Natural killer cell (primary cell): Measurements from ENCODE around the gene MAST2. TPM values are rescaled to one million over a fixed set of nuclear protein-coding genes. Genes with fewer than 3 reads are reported as not detected.

Experiments used
- ATAC-seq, 3 donors: fragments of 150-1000 bp in 2 of 3; fragments of 200-7000 bp in 1 of 3; cut with Tn5 transposase; 1 replicate in 1 of 3; 2 replicates in 2 of 3; pipeline ENCODE4 v1.10.0; 2021; ENCODE audit warnings: mild to moderate bottlenecking in 2 of 3, moderate library complexity in 2 of 3
- DNase-seq, 2 donors: peaks; one replicate each; pipeline versions ENCODE4 v3.0.0 to v3.0.0-alpha.2; 2013 to 2021; ENCODE audit warnings: mixed read lengths in 1 of 2
- H3K27ac ChIP-seq: one replicate; pipeline ENCODE4 v1.5.1; 2013; ENCODE audit warnings: mild to moderate bottlenecking, low read length
- H3K27me3 ChIP-seq: one replicate; pipeline ENCODE4 v1.6.1; 2013; ENCODE audit warnings: low read length; ENCODE audit not compliant: control insufficient read depth, insufficient read depth
- H3K36me3 ChIP-seq: one replicate; pipeline ENCODE4 v1.6.1; 2013; ENCODE audit warnings: low read length; ENCODE audit not compliant: control insufficient read depth, insufficient read depth
- H3K4me1 ChIP-seq: one replicate; pipeline ENCODE4 v1.6.1; 2013; ENCODE audit warnings: low read length; ENCODE audit not compliant: control insufficient read depth, insufficient read depth
- H3K4me3 ChIP-seq: one replicate; pipeline ENCODE4 v1.5.1; 2013; ENCODE audit warnings: low read length
- H3K9me3 ChIP-seq: one replicate; pipeline ENCODE4 v1.6.1; 2013; ENCODE audit warnings: low read length; ENCODE audit not compliant: control insufficient read depth, insufficient read depth
- H3K27ac Mint-ChIP-seq, 2 donors: one replicate each; pipeline ENCODE4 v1.8.0; 2022; ENCODE audit warnings: mild to moderate bottlenecking in 2 of 2, mixed read lengths in 2 of 2, moderate library complexity in 1 of 2
- H3K27me3 Mint-ChIP-seq, 2 donors: one replicate each; pipeline ENCODE4 v1.8.0; 2022; ENCODE audit warnings: low read depth in 2 of 2, mixed read lengths in 2 of 2
- H3K36me3 Mint-ChIP-seq: one replicate; pipeline ENCODE4 v1.8.0; 2022; ENCODE audit warnings: mixed read lengths
- H3K4me1 Mint-ChIP-seq, 2 donors: one replicate each; pipeline ENCODE4 v1.8.0; 2022; ENCODE audit warnings: mixed read lengths in 2 of 2
- H3K4me3 Mint-ChIP-seq: one replicate; pipeline ENCODE4 v1.8.0; 2022; ENCODE audit warnings: mild to moderate bottlenecking, moderate library complexity, mixed read lengths
- H3K9me3 Mint-ChIP-seq, 2 donors: one replicate each; pipeline ENCODE4 v1.8.0; 2022; ENCODE audit warnings: mixed read lengths in 2 of 2
- CTCF ChIP-seq: fragments of 200-600 bp; IDR thresholded peaks from one replicate; pipeline ENCODE4 v1.8.0; 2022; ENCODE audit warnings: antibody characterized with exemption
- WGBS: methylation state at CpG from one replicate; pipeline ENCODE4 v1.1.7; 2013; ENCODE audit warnings: missing lambda C conversion rate; ENCODE audit not compliant: insufficient coverage; 5-methylcytosine and 5-hydroxymethylcytosine counted together
- intact Hi-C: fragments of 100-400 bp; cut with micrococcal nuclease; formaldehyde crosslinking; loops from one replicate; pipeline ENCODE4 v1.14.2; 2022
- total RNA-seq, 4 donors: library from RNA; stranded (reverse); fragments of 120-200 nt in 1 of 4; gene quantifications; one replicate each; pipeline versions ENCODE4 v1.2.3 to v1.2.4, GENCODE V29; 2013 to 2022

Gene MAST2
- total RNA-seq, 3 donors from 2014 or later (not counting 1 experiment from before 2014, with no cell fraction given), result 25.3 to 28.6 (median 27.9) TPM

GRCh38 chr1:45789601-45790000, 13.8 kb upstream of the MAST2 start:
- Mint-ChIP-seq H3K4me1 (peaks cover 6 to 7% of the 10 kb centered on the region in 2 donors), H3K4me3 (no peak overlapping the region), H3K27me3 (peaks cover 3 to 15% of the 10 kb centered on the region in 2 donors), H3K27ac (no peak overlapping the region), H3K9me3 (no peaks in the 10 kb centered on the region), H3K36me3 (no peaks in the 10 kb centered on the region)
- 86% methylated on average over 2 of the region's 2 CpGs for WGBS
- DNase-seq (no peak), ATAC-seq (no peak)
- Histone ChIP-seq H3K4me3 (no peak overlapping the region), H3K4me1 (peaks cover 18% of the 10 kb centered on the region), H3K36me3 (no peaks in the 10 kb centered on the region), H3K27me3 (peaks cover 2% of the 10 kb centered on the region), H3K27ac (no peak overlapping the region), H3K9me3 (no peaks in the 10 kb centered on the region)
- TF ChIP-seq CTCF, result no peak
- intact Hi-C loops, result no loop called here

DNA sequence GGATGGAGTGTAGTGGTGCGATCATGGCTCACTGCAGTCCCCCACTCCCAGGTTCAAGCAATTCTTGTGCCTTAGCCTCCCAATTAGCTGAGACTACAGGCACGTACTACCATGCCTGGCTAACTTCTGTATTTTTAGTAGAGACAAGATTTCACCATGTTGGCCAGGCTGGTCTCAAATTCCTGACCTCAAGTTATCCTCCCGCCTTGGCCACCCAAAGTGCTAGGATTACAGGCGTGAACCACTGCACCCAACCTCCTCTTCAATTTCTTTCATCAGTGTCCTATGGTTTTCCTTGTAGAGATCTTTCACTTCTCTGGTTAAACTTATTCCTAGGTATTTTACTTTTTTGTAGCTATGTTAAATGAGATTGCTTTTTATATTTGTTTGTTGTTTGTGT, 10.7 kb upstream of the MAST2 start:
- no peak for TF ChIP-seq CTCF
- H3K4me1 Mint-ChIP-seq, result no peaks in the 10 kb centered on the region
- H3K4me3 Mint-ChIP-seq, result no peak overlapping the region
- Histone ChIP-seq H3K4me1 (no peaks in the 10 kb centered on the region), H3K27ac (no peak overlapping the region), H3K4me3 (no peak overlapping the region), H3K9me3 (no peaks in the 10 kb centered on the region), H3K36me3 (no peaks in the 10 kb centered on the region), H3K27me3 (peaks cover 2% of the 10 kb centered on the region)
- ATAC-seq (no peak), DNase-seq (no peak)
- no peak overlapping the region for H3K27ac Mint-ChIP-seq
- peaks cover 3 to 17% of the 10 kb centered on the region in 2 donors for H3K27me3 Mint-ChIP-seq
- WGBS, result 92% methylated on average over 4 of the region's 4 CpGs
- no peaks in the 10 kb centered on the region for H3K36me3 Mint-ChIP-seq
- intact Hi-C loops, result no loop called here
- no peaks in the 10 kb centered on the region for H3K9me3 Mint-ChIP-seq

GRCh38 chr1:45793942-45794604, 9.3 kb upstream of the MAST2 start:
- Histone ChIP-seq H3K9me3 (no peaks in the 10 kb centered on the region), H3K27me3 (peaks cover 2% of the 10 kb centered on the region), H3K4me3 (no peak overlapping the region), H3K4me1 (no peaks in the 10 kb centered on the region), H3K27ac (no peak overlapping the region), H3K36me3 (no peaks in the 10 kb centered on the region)
- Mint-ChIP-seq H3K27ac (no peak overlapping the region), H3K36me3 (no peaks in the 10 kb centered on the region), H3K27me3 (peaks cover 3 to 17% of the 10 kb centered on the region in 2 donors), H3K9me3 (no peaks in the 10 kb centered on the region), H3K4me3 (no peak overlapping the region), H3K4me1 (no peaks in the 10 kb centered on the region)
- WGBS, result 72% methylated on average over 7 of the region's 7 CpGs
- ATAC-seq (no peak), DNase-seq (no peak)
- TF ChIP-seq CTCF, result no peak
- intact Hi-C loops, result no loop called here

DNA sequence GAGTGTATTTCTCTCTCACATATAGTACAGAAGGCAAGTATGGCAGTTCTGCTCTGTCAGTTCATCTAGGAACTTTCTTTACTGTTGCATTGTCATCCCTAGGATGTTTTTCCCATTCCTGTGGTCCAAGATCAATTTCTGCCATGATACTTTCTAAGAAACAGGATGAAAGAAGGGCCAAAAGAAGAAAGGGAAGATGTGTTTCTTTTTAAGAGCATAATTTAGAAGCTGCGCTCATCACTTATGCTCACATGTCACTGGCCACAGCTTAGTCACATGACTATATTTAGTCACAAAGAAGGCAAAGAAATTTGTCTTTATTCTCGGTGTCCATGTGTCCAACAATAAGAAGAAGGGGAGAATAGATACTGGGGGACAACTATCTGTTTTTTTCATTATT, 7.0 kb upstream of the MAST2 start:
- Histone ChIP-seq H3K36me3 (no peaks in the 10 kb centered on the region), H3K4me3 (no peak overlapping the region), H3K27me3 (peaks cover 2% of the 10 kb centered on the region), H3K9me3 (no peaks in the 10 kb centered on the region), H3K4me1 (no peaks in the 10 kb centered on the region), H3K27ac (no peak overlapping the region)
- H3K4me1 Mint-ChIP-seq, result no peaks in the 10 kb centered on the region
- no CpG with 5 or more reads among the region's 2 CpGs for WGBS
- no peak for TF ChIP-seq CTCF
- no peak for DNase-seq
- no peak overlapping the region for H3K27ac Mint-ChIP-seq
- intact Hi-C loops, result no loop called here
- ATAC-seq, result no peak
- no peak overlapping the region for H3K4me3 Mint-ChIP-seq
- H3K9me3 Mint-ChIP-seq, result no peaks in the 10 kb centered on the region
- peaks cover 3 to 17% of the 10 kb centered on the region in 2 donors for H3K27me3 Mint-ChIP-seq
- no peaks in the 10 kb centered on the region for H3K36me3 Mint-ChIP-seq
